ENCODE data around the gene AMBRA1. TPM values are rescaled to one million over a fixed set of nuclear protein-coding genes. Genes with fewer than 3 reads are reported as not detected.
A peak's percentile ranks its signal among the peaks of the same experiment; 100 is the strongest.

The AMBRA1 gene
- total and polyA plus RNA-seq, 2 of the 8 experiments (the other 6 are each of a cell fraction or from before 2014, with no cell fraction given), result 14.2 to 37.4 TPM

DNA sequence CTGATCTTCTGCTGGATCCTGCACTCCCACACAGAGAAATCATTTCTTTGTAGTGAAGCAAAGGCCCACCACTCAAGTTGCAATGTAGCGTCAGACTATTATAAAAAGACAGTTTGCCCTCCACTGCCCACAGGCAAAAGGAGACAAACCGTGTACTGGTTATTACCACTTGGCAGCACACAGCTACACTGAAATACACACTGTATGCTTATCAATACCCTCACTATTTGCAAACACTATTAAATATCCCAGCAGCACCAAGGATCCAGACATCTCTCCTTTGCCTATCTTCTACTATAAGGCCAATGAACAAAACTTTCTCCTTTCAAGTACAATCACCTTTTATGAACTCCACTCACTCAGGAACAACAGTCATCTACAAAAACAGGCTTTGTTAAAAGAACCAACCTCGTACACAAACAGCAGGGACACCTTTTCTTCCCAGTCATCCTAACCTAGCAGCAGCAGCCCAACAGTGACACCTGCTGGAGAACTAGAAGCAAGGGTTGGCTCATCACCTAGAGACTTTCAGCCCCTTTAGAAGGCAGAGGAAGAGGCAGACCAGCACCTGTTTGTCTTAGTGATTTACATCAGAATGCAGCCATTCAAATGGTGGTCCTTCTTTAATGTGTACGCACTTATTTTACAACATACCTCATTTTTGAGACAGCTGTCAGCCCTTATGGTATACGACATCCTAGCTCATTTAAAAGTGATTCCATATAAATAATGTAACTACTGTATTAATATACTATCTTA lies 56.1 kb downstream of the AMBRA1 start (continued):
- TF ChIP-seq RAD21 (IDR thresholded peaks at IDR 0.05 in 1 of 2, conservative IDR thresholded peaks at IDR 0.05 in 1 of 2; ENCODE audit: low read depth in 2 of 2, low read length in 2 of 2) (peak; percentile 95 to 96), CHD7 (IDR thresholded peaks at IDR 0.05; ENCODE audit: insufficient replicate concordance, low read length) (peak; percentile 49), GABPA (IDR thresholded peaks at IDR 0.05; ENCODE audit: borderline replicate concordance, insufficient read depth, low read length) (no peak), TCF12 (IDR thresholded peaks at IDR 0.05; ENCODE audit: low read depth, low read length) (peak; percentile 91), ZNF274 (IDR thresholded peaks at IDR 0.05; ENCODE audit: borderline replicate concordance, extremely low read depth, low read length) (no peak), NRF1 (IDR thresholded peaks at IDR 0.05; ENCODE audit: low read depth, low read length) (no peak), BRCA1 (IDR thresholded peaks at IDR 0.05; ENCODE audit: low read depth, low read length) (no peak)

Measured in H1 (cell line).